SK-N-MC (cell line): Measurements from ENCODE around the gene FBH1.

Source experiments
- EZH2 ChIP-seq: fragments of 200-600 bp; sonication (generic); IDR thresholded peaks from one replicate; pipeline ENCODE4 v1.6.1; 2017; ENCODE audit warnings: antibody characterized with exemption
- FOXP2 ChIP-seq: optimal IDR thresholded peaks from 2 replicates; pipeline ENCODE3; 2011; ENCODE audit warnings: mild to moderate bottlenecking, moderate library complexity; ENCODE audit not compliant: insufficient read depth; ENCODE audit errors: extremely low read length, control extremely low read depth
- POLR2AphosphoS5 ChIP-seq: IDR thresholded peaks from 2 replicates; pipeline ENCODE4 v1.6.1; 2012; ENCODE audit warnings: mild to moderate bottlenecking, low read depth, low read length, borderline replicate concordance

- TF ChIP-seq EZH2 (no peak), POLR2AphosphoS5 (no peak), FOXP2 (no peak)
These were observed 18.4 kb upstream of the FBH1 start for GRCh38 chr10:5871596-5871995.
